Transverse colon (tissue), 4 donors: Measurements from ENCODE around the gene NSUN4. TPM values are rescaled to one million over a fixed set of nuclear protein-coding genes. Genes with fewer than 3 reads are reported as not detected.

Experiments used
- DNase-seq: peaks from one replicate; pipeline ENCODE4 v3.0.0-alpha.2; 2019
- H3K27ac ChIP-seq, 4 donors: fragments of 200-600 bp; sonication (generic); 2 replicates each; pipeline ENCODE4 v1.5.1; 2016 to 2018; ENCODE audit warnings: inconsistent platforms in 4 of 4
- H3K27me3 ChIP-seq: fragments of 200-600 bp; sonication (generic); 2 replicates; pipeline ENCODE4 v1.5.1; 2017; ENCODE audit warnings: inconsistent platforms
- H3K36me3 ChIP-seq, 4 donors: fragments of 200-600 bp; sonication (generic); 2 replicates each; pipeline ENCODE4 v1.5.1; 2017 to 2019; ENCODE audit warnings: inconsistent platforms in 4 of 4
- H3K4me1 ChIP-seq, 4 donors: fragments of 200-600 bp; sonication (generic); 2 replicates each; pipeline ENCODE4 v1.5.1; 2017 to 2020; ENCODE audit warnings: inconsistent platforms in 4 of 4
- H3K4me3 ChIP-seq, 4 donors: fragments of 200-600 bp; sonication (generic); 1 replicate in 1 of 4; 2 replicates in 3 of 4; pipeline versions ENCODE4 v1.5.1 to v1.6.1; 2017 to 2019; ENCODE audit warnings: inconsistent platforms in 4 of 4
- H3K9me3 ChIP-seq, 2 donors: fragments of 200-600 bp; sonication (generic); 2 replicates each; pipeline ENCODE4 v1.5.1; 2017 to 2019; ENCODE audit warnings: inconsistent platforms in 2 of 2
- EP300 ChIP-seq: sonication (generic); formaldehyde crosslinking; IDR thresholded peaks from one replicate; pipeline ENCODE4 v1.6.1; 2017; ENCODE audit warnings: antibody characterized with exemption, low read depth
- POLR2A ChIP-seq: fragments of 450-650 bp; IDR thresholded peaks from one replicate; pipeline ENCODE4 v1.6.1; 2016; ENCODE audit warnings: antibody characterized with exemption, mild to moderate bottlenecking, moderate library complexity
- POLR2AphosphoS5 ChIP-seq, 3 donors: sonication (generic); formaldehyde crosslinking; IDR thresholded peaks; one replicate each; pipeline ENCODE4 v1.6.1; 2016; ENCODE audit warnings: antibody characterized with exemption in 3 of 3
- WGBS, 2 donors: methylation state at CpG; one replicate each; pipeline ENCODE4 v1.1.5; 2018; ENCODE audit warnings: low coverage in 1 of 2; 5-methylcytosine and 5-hydroxymethylcytosine counted together
- in situ Hi-C, 4 donors: fragments of 200-750 bp; cut with MboI; loops; one replicate each; pipeline versions ENCODE4 v1.15.0 to v1.15.1; 2017; ENCODE audit warnings: low sequenced_read_pairs in 3 of 4, low pct_ligation_motif_present in 1 of 4, low pct_unique_long_range_greater_than_20kb in 1 of 4
- intact Hi-C: fragments of 100-400 bp; cut with DNase I; formaldehyde crosslinking; loops from one replicate; pipeline ENCODE4 v1.15.1; 2023; ENCODE audit warnings: low total_unique reads
- total RNA-seq, 4 donors: library from RNA; depleted of rRNA; stranded (reverse); fragments of >200 nt; gene quantifications; one replicate each; pipeline ENCODE4 v1.1.0, GENCODE V29; 2016
- TF ChIP-seq, protein P1 (sequence below), 5 experiments: fragments of 200-600 bp in 3 of 5; fragments of 450-650 bp in 2 of 5; sonication (generic) in 3 of 5; IDR thresholded peaks; 1 replicate in 2 of 5; 2 replicates in 3 of 5; pipeline ENCODE4 v1.5.1; 2016 to 2017; ENCODE audit warnings: antibody characterized with exemption in 5 of 5, inconsistent platforms in 3 of 5, mild to moderate bottlenecking in 2 of 5, moderate library complexity in 1 of 5

NSUN4 gene
- total RNA-seq, 4 donors from 2014 or later: 5.6 to 19.7 (median 12.9) TPM

DNA sequence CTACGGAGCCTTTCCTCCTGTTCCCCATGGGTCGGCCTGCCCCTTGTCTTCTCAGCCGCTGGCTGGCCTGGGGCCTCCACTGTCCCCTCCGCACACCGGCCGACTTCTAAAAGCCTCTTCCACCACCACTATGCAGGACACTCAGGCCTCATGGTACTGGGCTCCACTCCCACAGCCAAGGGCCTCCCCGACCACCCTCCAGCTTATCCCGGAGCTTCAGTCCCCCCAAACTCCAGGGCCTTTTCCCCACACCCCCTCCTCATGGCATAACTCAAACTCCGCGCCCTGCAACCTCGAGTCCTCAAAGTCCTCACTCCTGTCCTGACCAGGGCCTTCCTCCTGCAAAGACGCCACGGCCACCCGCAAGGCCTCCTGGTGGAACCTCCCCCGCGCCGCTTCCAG lies 39.2 kb upstream of the NSUN4 start:
- H3K27ac ChIP-seq: peak overlapping the region; percentile 95 to 99 (median 96)
- in situ Hi-C loops: no loop called here
- peaks cover 0 to 13% (median 4%) of the 10 kb centered on the region in 4 donors for H3K36me3 ChIP-seq
- intact Hi-C loops: no loop called here
- TF ChIP-seq EP300 (no peak), POLR2A (no peak), POLR2AphosphoS5 (IDR thresholded peaks at IDR 0.05) (no peak)
- TF ChIP-seq, protein P1, sequence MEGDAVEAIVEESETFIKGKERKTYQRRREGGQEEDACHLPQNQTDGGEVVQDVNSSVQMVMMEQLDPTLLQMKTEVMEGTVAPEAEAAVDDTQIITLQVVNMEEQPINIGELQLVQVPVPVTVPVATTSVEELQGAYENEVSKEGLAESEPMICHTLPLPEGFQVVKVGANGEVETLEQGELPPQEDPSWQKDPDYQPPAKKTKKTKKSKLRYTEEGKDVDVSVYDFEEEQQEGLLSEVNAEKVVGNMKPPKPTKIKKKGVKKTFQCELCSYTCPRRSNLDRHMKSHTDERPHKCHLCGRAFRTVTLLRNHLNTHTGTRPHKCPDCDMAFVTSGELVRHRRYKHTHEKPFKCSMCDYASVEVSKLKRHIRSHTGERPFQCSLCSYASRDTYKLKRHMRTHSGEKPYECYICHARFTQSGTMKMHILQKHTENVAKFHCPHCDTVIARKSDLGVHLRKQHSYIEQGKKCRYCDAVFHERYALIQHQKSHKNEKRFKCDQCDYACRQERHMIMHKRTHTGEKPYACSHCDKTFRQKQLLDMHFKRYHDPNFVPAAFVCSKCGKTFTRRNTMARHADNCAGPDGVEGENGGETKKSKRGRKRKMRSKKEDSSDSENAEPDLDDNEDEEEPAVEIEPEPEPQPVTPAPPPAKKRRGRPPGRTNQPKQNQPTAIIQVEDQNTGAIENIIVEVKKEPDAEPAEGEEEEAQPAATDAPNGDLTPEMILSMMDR (IDR thresholded peaks at IDR 0.05): no peak
- peaks cover 22 to 46% (median 36%) of the 10 kb centered on the region in 4 donors for H3K4me1 ChIP-seq
- 16 to 20% methylated on average over 1 to 17 of the region's 17 CpGs for WGBS, 2 donors
- H3K4me3 ChIP-seq: peak overlapping the region; percentile 52 to 93 (median 75)
- no peaks in the 10 kb centered on the region for H3K9me3 ChIP-seq
- no peak for DNase-seq
- no peaks in the 10 kb centered on the region for H3K27me3 ChIP-seq

DNA sequence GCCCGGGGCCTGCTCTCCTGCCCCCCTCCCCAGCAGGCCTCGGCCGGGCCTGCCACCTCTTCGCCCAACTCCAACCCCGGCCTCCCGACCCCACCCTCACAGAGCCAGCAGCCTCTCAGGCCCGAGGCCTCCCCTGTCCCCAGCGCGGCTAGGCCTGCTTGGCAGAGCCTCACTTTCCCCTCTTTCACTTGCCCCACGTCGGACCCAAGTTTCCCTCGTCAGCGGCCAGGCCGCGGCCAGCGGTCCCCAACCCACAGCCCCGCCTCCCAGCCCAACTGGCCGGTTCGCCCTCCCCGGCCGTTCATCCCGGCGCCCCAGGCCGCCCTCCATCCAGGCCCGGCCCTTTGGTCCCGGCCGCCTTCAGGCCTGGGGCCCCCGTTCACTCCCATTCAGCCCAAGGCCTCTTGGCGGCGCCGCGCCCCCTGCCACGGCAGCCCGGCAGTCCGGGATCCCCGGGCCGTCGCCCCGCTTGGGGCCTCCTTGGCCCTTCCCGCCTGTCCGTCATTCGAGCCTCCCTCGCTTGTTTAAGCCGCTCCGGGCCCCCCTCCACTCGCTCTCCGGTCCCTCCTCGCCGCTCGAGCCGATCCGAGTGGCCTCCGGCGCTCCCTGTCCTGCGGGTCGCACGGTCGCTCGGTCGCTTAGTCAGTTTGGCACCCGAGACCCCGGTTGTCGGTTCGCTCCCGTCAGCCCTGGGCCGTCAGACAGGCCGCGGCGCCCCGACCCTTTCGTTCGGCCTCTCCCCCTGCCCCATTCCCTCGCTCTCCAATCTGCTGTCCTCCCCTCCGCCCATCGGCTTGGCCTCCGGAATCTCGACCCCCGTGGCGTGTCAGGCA lies 38.6 kb upstream of the NSUN4 start:
- WGBS, 2 donors: 0 to 1% methylated on average over 2 to 56 of the region's 79 CpGs
- Histone ChIP-seq H3K27me3 (no peaks in the 10 kb centered on the region), H3K36me3 (peaks cover 0 to 7% (median under 1%) of the 10 kb centered on the region in 4 donors), H3K4me3 (peak overlapping the region; percentile 52 to 93 (median 75)), H3K27ac (peak overlapping the region; percentile 95 to 99 (median 96)), H3K9me3 (no peaks in the 10 kb centered on the region), H3K4me1 (peaks cover 27 to 52% (median 41%) of the 10 kb centered on the region in 4 donors)
- intact Hi-C loops (no loop called here), in situ Hi-C loops (no loop called here)
- DNase-seq: peak; percentile 66
- TF ChIP-seq EP300: no peak
- peak in 1 of 3 donors; percentile 11 for TF ChIP-seq POLR2AphosphoS5 (IDR thresholded peaks at IDR 0.05)
- TF ChIP-seq, protein P1 (IDR thresholded peaks at IDR 0.05): peak in 2 of 5 experiments; percentile 30 to 36
- peak; percentile 50 for TF ChIP-seq POLR2A

DNA sequence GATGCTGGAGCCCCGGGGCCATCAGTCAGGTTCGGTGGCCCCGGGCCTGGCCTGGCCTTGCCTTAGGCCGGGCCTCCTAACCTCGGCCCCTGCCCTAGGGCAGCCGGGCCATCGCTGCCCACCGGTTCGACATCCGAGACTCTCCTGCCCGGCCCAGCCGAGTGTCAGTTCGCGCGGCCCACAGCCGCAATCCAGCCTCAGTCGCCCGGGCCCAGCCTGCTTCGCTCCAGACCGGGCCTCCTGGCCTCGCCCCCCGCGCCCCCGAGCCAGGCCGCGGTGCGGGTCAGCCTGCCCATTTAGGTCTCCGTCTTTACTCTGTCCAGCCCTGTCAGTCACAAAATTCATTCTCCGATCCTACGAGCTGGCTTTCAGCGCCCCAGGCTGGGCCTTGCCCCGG lies 38.0 kb upstream of the NSUN4 start:
- Histone ChIP-seq H3K9me3 (no peaks in the 10 kb centered on the region), H3K4me3 (peak overlapping the region; percentile 52 to 93 (median 75)), H3K27ac (peak overlapping the region; percentile 95 to 99 (median 96)), H3K4me1 (peaks cover 34 to 59% (median 47%) of the 10 kb centered on the region in 4 donors), H3K27me3 (no peaks in the 10 kb centered on the region), H3K36me3 (peaks cover 0 to under 1% (median 0%) of the 10 kb centered on the region in 4 donors)
- intact Hi-C loops: no loop called here
- in situ Hi-C loops: no loop called here
- DNase-seq: peak; percentile 45
- 1% methylated on average over 31 of the region's 32 CpGs; no CpG with 5 or more reads in 1 of the 2 donors for WGBS, 2 donors
- TF ChIP-seq, protein P1 (IDR thresholded peaks at IDR 0.05): no peak
- no peak for TF ChIP-seq POLR2AphosphoS5 (IDR thresholded peaks at IDR 0.05)
- TF ChIP-seq EP300: no peak
- TF ChIP-seq POLR2A: no peak

DNA sequence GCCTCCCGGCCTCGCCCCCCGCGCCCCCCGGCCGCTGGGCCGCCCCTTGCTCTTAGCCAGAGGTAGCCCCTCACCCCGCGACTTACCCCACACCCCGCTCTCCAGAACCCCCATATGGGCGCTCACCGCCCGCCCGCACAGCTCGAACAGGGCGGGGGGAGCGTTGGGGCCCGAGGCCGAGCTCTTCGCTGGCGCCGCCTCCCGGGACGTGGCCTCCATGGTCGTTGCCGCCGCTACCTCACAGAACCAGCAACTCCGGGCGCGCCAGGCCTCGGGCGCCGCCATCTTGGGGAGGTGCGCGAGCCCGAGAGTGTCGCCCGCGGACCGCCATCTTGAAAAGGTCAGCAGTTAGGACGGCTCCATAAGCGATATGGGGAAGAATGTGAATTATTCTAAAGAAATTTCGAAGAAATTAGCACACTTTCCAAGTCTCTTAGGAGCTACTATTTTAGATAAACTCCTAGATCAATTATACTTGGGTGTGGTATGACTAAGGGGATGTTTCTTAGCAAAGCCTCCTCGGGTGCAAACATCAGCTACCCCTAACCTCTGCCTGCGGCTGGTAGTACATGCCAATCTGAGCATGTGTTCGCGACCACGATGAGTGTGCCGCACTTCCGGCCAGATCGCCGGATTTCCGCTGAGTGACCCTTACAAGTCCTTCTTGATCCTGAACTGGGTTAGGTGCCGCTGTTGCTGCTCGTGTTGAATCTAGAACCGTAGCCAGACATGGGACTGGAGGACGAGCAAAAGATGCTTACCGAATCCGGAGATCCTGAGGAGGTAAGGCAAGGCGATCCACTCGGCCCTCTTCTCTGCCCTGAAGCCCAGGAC lies 37.4 kb upstream of the NSUN4 start, which contains the start of the genes LRRC41 and UQCRH:
LRRC41 (minus strand) TSS at position 579 of the 834 bp plus-strand sequence; CDS start at position 285, 294 bp downstream.
UQCRH (plus strand) TSS at position 661 of the 834 bp plus-strand sequence; CDS start at position 730, 69 bp downstream.
- DNase-seq: peak; percentile 95
- TF ChIP-seq, protein P1 (IDR thresholded peaks at IDR 0.05): peak in 2 of 5 experiments; percentile 3 to 24
- TF ChIP-seq POLR2A: peak; percentile 96
- TF ChIP-seq POLR2AphosphoS5 (IDR thresholded peaks at IDR 0.05): peak; percentile 92 to 99 (median 98)
- TF ChIP-seq EP300: no peak
- H3K9me3 ChIP-seq: no peaks in the 10 kb centered on the region
- intact Hi-C loops: no loop called here
- in situ Hi-C loops: no loop called here
- peaks cover 35 to 62% (median 50%) of the 10 kb centered on the region in 4 donors for H3K4me1 ChIP-seq
- no peaks in the 10 kb centered on the region for H3K27me3 ChIP-seq
- WGBS, 2 donors: 1% methylated on average over 53 of the region's 61 CpGs; no CpG with 5 or more reads in 1 of the 2 donors
- peak within 1 kb of the TSS; percentile 95 to 99 (median 96) for H3K27ac ChIP-seq
- H3K4me3 ChIP-seq: peak within 1 kb of the TSS; percentile 52 to 93 (median 75)
- no peaks in the 10 kb centered on the region for H3K36me3 ChIP-seq
